LNCAP (cell line): ENCODE results near the gene GPRASP1.

Experiments used
- CTCF ChIP-seq: fragments of 450-650 bp; IDR thresholded peaks from 2 replicates; pipeline ENCODE4 v1.5.1; 2017; ENCODE audit warnings: mild to moderate bottlenecking

Gene GPRASP1

GRCh38 chrX:102651242-102652011 lies at the start of gene GPRASP1:
TSS of gene GPRASP1 (plus strand) at chrX:102651483. CDS start at chrX:102653914, 2,431 bp downstream.
- no peak for TF ChIP-seq CTCF

GRCh38 chrX:102604327-102604726 lies 47.0 kb upstream of the GPRASP1 start:
- TF ChIP-seq CTCF, result no peak

- no peak for TF ChIP-seq CTCF
Measured at GRCh38 chrX:102606115-102606514, 45.2 kb upstream of the GPRASP1 start.

GRCh38 chrX:102610905-102611304 lies 40.4 kb upstream of the GPRASP1 start:
- TF ChIP-seq CTCF, result no peak

- TF ChIP-seq CTCF, result no peak
Measured at GRCh38 chrX:102624105-102624504, 27.2 kb upstream of the GPRASP1 start.

- no peak for TF ChIP-seq CTCF
Measured at GRCh38 chrX:102627640-102628039, 23.6 kb upstream of the GPRASP1 start.

GRCh38 chrX:102637561-102637960 lies 13.7 kb upstream of the GPRASP1 start:
- no peak for TF ChIP-seq CTCF

GRCh38 chrX:102650903-102651241 lies 411 bp upstream of the GPRASP1 start:
- TF ChIP-seq CTCF, result no peak
